ENCODE data around the gene BABAM1. TPM values are rescaled to one million over a fixed set of nuclear protein-coding genes. Genes with fewer than 3 reads are reported as not detected.
A peak's percentile ranks its signal among the peaks of the same experiment; 100 is the strongest.

The BABAM1 gene
- total and polyA plus RNA-seq, 9 donors, result 37.4 to 99.1 (median 57.9) TPM

GRCh38 chr19:17319473-17320238 is 52.4 kb downstream of the BABAM1 start:
- TF ChIP-seq CTCF (IDR thresholded peaks at IDR 0.05), result no peak
- TF ChIP-seq EP300 (IDR thresholded peaks at IDR 0.05), result no peak
- no peak for TF ChIP-seq POLR2A (IDR thresholded peaks at IDR 0.05)
- no peaks in the 10 kb centered on the region for H3K9me3 ChIP-seq
- DNase-seq, result peak in 1 of 5 donors; percentile 16
- H3K4me3 ChIP-seq, result no peak overlapping the region
- intact Hi-C loops (cut with DNase I), result no loop called here
- H3K27ac ChIP-seq, result no peak overlapping the region
- H3K36me3 ChIP-seq, result no peaks in the 10 kb centered on the region
- no peaks in the 10 kb centered on the region for H3K4me1 ChIP-seq (ENCODE audit: insufficient read depth)
- WGBS, 3 donors, result 88 to 91% (median 89%) methylated on average over 40 of the region's 40 CpGs
- no peaks in the 10 kb centered on the region for H3K27me3 ChIP-seq

GRCh38 chr19:17320435-17320834 is 53.2 kb downstream of the BABAM1 start:
- WGBS, 3 donors, result 79 to 83% (median 80%) methylated on average over 2 to 11 of the region's 11 CpGs
- no peaks in the 10 kb centered on the region for H3K9me3 ChIP-seq
- H3K4me1 ChIP-seq (ENCODE audit: insufficient read depth), result no peaks in the 10 kb centered on the region
- intact Hi-C loops (cut with DNase I), result no loop called here
- H3K27ac ChIP-seq, result no peak overlapping the region
- no peaks in the 10 kb centered on the region for H3K36me3 ChIP-seq
- no peaks in the 10 kb centered on the region for H3K27me3 ChIP-seq
- DNase-seq, result peak in 1 of 5 donors; percentile 20
- TF ChIP-seq CTCF (IDR thresholded peaks at IDR 0.05), result no peak
- TF ChIP-seq EP300 (IDR thresholded peaks at IDR 0.05), result no peak
- no peak for TF ChIP-seq POLR2A (IDR thresholded peaks at IDR 0.05)
- no peak overlapping the region for H3K4me3 ChIP-seq

GRCh38 chr19:17321655-17322489 is 54.6 kb downstream of the BABAM1 start:
- no peak overlapping the region for H3K27ac ChIP-seq
- DNase-seq, result no peak
- no peaks in the 10 kb centered on the region for H3K27me3 ChIP-seq
- no peaks in the 10 kb centered on the region for H3K9me3 ChIP-seq
- H3K36me3 ChIP-seq, result no peaks in the 10 kb centered on the region
- no peak overlapping the region for H3K4me3 ChIP-seq
- TF ChIP-seq POLR2A (IDR thresholded peaks at IDR 0.05) (no peak), EP300 (IDR thresholded peaks at IDR 0.05) (no peak), CTCF (IDR thresholded peaks at IDR 0.05) (no peak)
- intact Hi-C loops (cut with DNase I), result no loop called here
- WGBS, 3 donors, result 87 to 90% (median 89%) methylated on average over 15 to 19 of the region's 19 CpGs
- no peaks in the 10 kb centered on the region for H3K4me1 ChIP-seq (ENCODE audit: insufficient read depth)

- no peaks in the 10 kb centered on the region for H3K36me3 ChIP-seq
- H3K4me3 ChIP-seq, result no peak overlapping the region
- 45 to 62% (median 51%) methylated on average over 10 of the region's 10 CpGs for WGBS, 3 donors
- TF ChIP-seq EP300 (IDR thresholded peaks at IDR 0.05), result no peak
- no peak for TF ChIP-seq CTCF (IDR thresholded peaks at IDR 0.05)
- TF ChIP-seq POLR2A (IDR thresholded peaks at IDR 0.05), result no peak
- no peak overlapping the region for H3K27ac ChIP-seq
- intact Hi-C loops (cut with DNase I), result no loop called here
- no peaks in the 10 kb centered on the region for H3K4me1 ChIP-seq (ENCODE audit: insufficient read depth)
- no peaks in the 10 kb centered on the region for H3K27me3 ChIP-seq
- H3K9me3 ChIP-seq, result no peaks in the 10 kb centered on the region
- no peak for DNase-seq
These were observed 55.6 kb downstream of the BABAM1 start for GRCh38 chr19:17322854-17323253.

All from ovary (tissue), 9 donors.